Liver (tissue), 9 donors: ENCODE results near the gene MRPL40. TPM values are rescaled to one million over a fixed set of nuclear protein-coding genes. Genes with fewer than 3 reads are reported as not detected.

Experiments
- DNase-seq: peaks from one replicate; pipeline ENCODE4 v3.0.0-alpha.2; 2017; ENCODE audit warnings: low spot score
- H3K27ac ChIP-seq, 2 donors: one replicate each; pipeline ENCODE4 v1.7.0; 2013; ENCODE audit warnings: inconsistent platforms in 2 of 2, low read length in 2 of 2, control low read depth in 1 of 2, low read depth in 1 of 2, mild to moderate bottlenecking in 1 of 2
- H3K27me3 ChIP-seq, 4 donors: one replicate each; pipeline versions ENCODE4 v1.6.1 to v1.7.0; 2013; ENCODE audit warnings: low read length in 3 of 4, inconsistent platforms in 1 of 4, mild to moderate bottlenecking in 1 of 4, moderate library complexity in 1 of 4; ENCODE audit not compliant: control insufficient read depth in 4 of 4, insufficient read depth in 4 of 4
- H3K36me3 ChIP-seq, 4 donors: one replicate each; pipeline versions ENCODE4 v1.6.1 to v1.7.0; 2013; ENCODE audit warnings: low read length in 3 of 4, mild to moderate bottlenecking in 3 of 4, low read depth in 1 of 4, moderate library complexity in 1 of 4; ENCODE audit not compliant: control insufficient read depth in 4 of 4, insufficient read depth in 3 of 4
- H3K4me1 ChIP-seq, 4 donors: one replicate each; pipeline versions ENCODE4 v1.6.1 to v1.7.0; 2013; ENCODE audit warnings: low read length in 3 of 4, mild to moderate bottlenecking in 3 of 4, moderate library complexity in 1 of 4; ENCODE audit not compliant: control insufficient read depth in 4 of 4, insufficient read depth in 4 of 4
- H3K4me3 ChIP-seq, 3 donors: one replicate each; pipeline versions ENCODE4 v1.6.1 to v1.7.0; 2013; ENCODE audit warnings: low read length in 3 of 3, control low read depth in 1 of 3, low read depth in 1 of 3, mild to moderate bottlenecking in 1 of 3
- H3K9ac ChIP-seq, 2 donors: one replicate each; pipeline ENCODE4 v1.7.0; 2013; ENCODE audit warnings: low read length in 2 of 2, mild to moderate bottlenecking in 2 of 2, moderate library complexity in 2 of 2, control low read depth in 1 of 2, low read depth in 1 of 2
- H3K9me3 ChIP-seq, 4 donors: one replicate each; pipeline versions ENCODE4 v1.6.1 to v1.7.0; 2013; ENCODE audit warnings: low read length in 3 of 4; ENCODE audit not compliant: control insufficient read depth in 4 of 4
- EGR1 ChIP-seq, 2 donors: IDR thresholded peaks; 2 replicates each; pipeline ENCODE4 v1.6.1; 2016 to 2018; ENCODE audit warnings: antibody characterized with exemption in 2 of 2, low read depth in 2 of 2
- FOXA1 ChIP-seq: IDR thresholded peaks from 2 replicates; pipeline ENCODE4 v1.6.1; 2016; ENCODE audit warnings: antibody characterized with exemption
- GABPA ChIP-seq, 2 donors: IDR thresholded peaks in 1 of 2; conservative IDR thresholded peaks in 1 of 2; 2 replicates each; pipeline ENCODE4 v1.6.1; 2016; ENCODE audit warnings: antibody characterized with exemption in 2 of 2, mild to moderate bottlenecking in 1 of 2, moderate library complexity in 1 of 2
- HNF4A ChIP-seq, 2 donors: conservative IDR thresholded peaks; 2 replicates each; pipeline ENCODE4 v1.6.1; 2016; ENCODE audit warnings: antibody characterized with exemption in 2 of 2, mild to moderate bottlenecking in 2 of 2
- HNF4G ChIP-seq: IDR thresholded peaks from 2 replicates; pipeline ENCODE4 v1.6.1; 2016; ENCODE audit warnings: antibody characterized with exemption
- JUND ChIP-seq, 2 donors: IDR thresholded peaks; 2 replicates each; pipeline ENCODE4 v1.6.1; 2016; ENCODE audit warnings: antibody characterized with exemption in 2 of 2
- NR2F2 ChIP-seq: IDR thresholded peaks from 2 replicates; pipeline ENCODE4 v1.6.1; 2016; ENCODE audit warnings: antibody characterized with exemption
- RAD21 ChIP-seq, 2 donors: IDR thresholded peaks; 2 replicates each; pipeline ENCODE4 v1.6.1; 2016; ENCODE audit warnings: antibody characterized with exemption in 2 of 2, mild to moderate bottlenecking in 2 of 2
- RXRA ChIP-seq, 2 donors: IDR thresholded peaks; 2 replicates each; pipeline ENCODE4 v1.6.1; 2017 to 2018; ENCODE audit warnings: antibody characterized with exemption in 2 of 2, mild to moderate bottlenecking in 1 of 2
- SP1 ChIP-seq: IDR thresholded peaks from 2 replicates; pipeline ENCODE4 v1.6.1; 2018; ENCODE audit warnings: antibody characterized with exemption, mild to moderate bottlenecking
- TAF1 ChIP-seq: conservative IDR thresholded peaks from 2 replicates; pipeline ENCODE4 v1.6.1; 2016; ENCODE audit warnings: antibody characterized with exemption, mild to moderate bottlenecking
- YY1 ChIP-seq: IDR thresholded peaks from 2 replicates; pipeline ENCODE4 v1.6.1; 2016; ENCODE audit warnings: antibody characterized with exemption, mild to moderate bottlenecking
- WGBS: extraction: QIAGEN DNeasy Blood & Tissue Kit; methylation state at CpG from one replicate; pipeline ENCODE4 v1.1.7; 2013; 5-methylcytosine and 5-hydroxymethylcytosine counted together
- polyA plus RNA-seq, 2 donors: library from polyadenylated mRNA; stranded (reverse) in 1 of 2; unstranded in 1 of 2; fragments of 200-250 nt in 1 of 2; fragments of >200 nt in 1 of 2; fragmentation: Nextera tagmentation in 1 of 2; extraction: Ambion mirVana in 1 of 2; gene quantifications; one replicate each; pipeline versions ENCODE4 v1.2.1 to v1.2.3, GENCODE V29; 2013 to 2015
- total RNA-seq, 2 donors: library from RNA; depleted of rRNA; stranded (reverse); fragments of >200 nt; gene quantifications; one replicate each; pipeline ENCODE4 v1.2.3, GENCODE V29; 2014
- TF ChIP-seq, protein P1 (sequence below): fragments of 150-350 bp; IDR thresholded peaks from 2 replicates; pipeline ENCODE4 v1.5.1; 2017; ENCODE audit warnings: improper control_type of control experiment, low read depth, low read length; ENCODE audit not compliant: missing input control
- TF ChIP-seq, protein P2 (sequence below): IDR thresholded peaks from 2 replicates; pipeline ENCODE4 v1.6.1; 2016; ENCODE audit warnings: antibody characterized with exemption
- TF ChIP-seq, protein P3 (sequence below): IDR thresholded peaks from 2 replicates; pipeline ENCODE4 v1.6.1; 2016; ENCODE audit warnings: antibody characterized with exemption
- donor health status: healthy.
- donor health status: healthy.
- donor health status: healthy.
- donor health status: healthy.
- donor health status: healthy.

Gene MRPL40
- total and polyA plus RNA-seq, 4 donors: 11.3 to 52.0 (median 27.7) TPM

DNA sequence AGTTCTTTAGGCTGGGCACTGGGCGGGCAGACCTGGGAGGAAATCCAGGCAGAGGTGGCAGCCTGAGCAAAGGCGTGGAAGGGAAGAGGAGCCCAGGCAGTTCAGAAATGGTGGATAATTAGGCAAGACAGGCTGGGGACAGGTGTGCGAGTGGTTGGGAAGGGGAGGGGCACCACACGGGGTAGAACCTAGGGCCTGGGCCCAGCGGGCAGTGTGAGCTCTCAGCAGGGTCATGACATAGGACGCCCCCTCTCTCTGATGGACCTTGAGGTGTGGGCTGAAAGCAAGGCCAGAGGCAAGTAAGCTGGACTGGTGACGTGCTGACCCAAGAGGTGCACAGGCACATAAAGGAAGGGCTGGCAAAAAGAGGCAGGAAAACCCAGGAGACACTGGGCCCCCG lies 39.9 kb downstream of the MRPL40 start:
- H3K27me3 ChIP-seq: no peaks in the 10 kb centered on the region
- H3K4me3 ChIP-seq: no peak overlapping the region
- no peak overlapping the region for H3K9ac ChIP-seq
- no peaks in the 10 kb centered on the region for H3K9me3 ChIP-seq
- no peak overlapping the region for H3K27ac ChIP-seq
- peaks cover 35 to 75% (median 55%) of the 10 kb centered on the region in 4 donors for H3K36me3 ChIP-seq
- 95% methylated on average over 8 of the region's 8 CpGs for WGBS
- TF ChIP-seq JUND (IDR thresholded peaks at IDR 0.05) (no peak), GABPA (IDR thresholded peaks at IDR 0.05 in 1 of 2, conservative IDR thresholded peaks at IDR 0.05 in 1 of 2) (no peak), RAD21 (IDR thresholded peaks at IDR 0.05) (no peak), NR2F2 (no peak)
- TF ChIP-seq, protein P1, sequence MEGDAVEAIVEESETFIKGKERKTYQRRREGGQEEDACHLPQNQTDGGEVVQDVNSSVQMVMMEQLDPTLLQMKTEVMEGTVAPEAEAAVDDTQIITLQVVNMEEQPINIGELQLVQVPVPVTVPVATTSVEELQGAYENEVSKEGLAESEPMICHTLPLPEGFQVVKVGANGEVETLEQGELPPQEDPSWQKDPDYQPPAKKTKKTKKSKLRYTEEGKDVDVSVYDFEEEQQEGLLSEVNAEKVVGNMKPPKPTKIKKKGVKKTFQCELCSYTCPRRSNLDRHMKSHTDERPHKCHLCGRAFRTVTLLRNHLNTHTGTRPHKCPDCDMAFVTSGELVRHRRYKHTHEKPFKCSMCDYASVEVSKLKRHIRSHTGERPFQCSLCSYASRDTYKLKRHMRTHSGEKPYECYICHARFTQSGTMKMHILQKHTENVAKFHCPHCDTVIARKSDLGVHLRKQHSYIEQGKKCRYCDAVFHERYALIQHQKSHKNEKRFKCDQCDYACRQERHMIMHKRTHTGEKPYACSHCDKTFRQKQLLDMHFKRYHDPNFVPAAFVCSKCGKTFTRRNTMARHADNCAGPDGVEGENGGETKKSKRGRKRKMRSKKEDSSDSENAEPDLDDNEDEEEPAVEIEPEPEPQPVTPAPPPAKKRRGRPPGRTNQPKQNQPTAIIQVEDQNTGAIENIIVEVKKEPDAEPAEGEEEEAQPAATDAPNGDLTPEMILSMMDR: no peak
- no peak for DNase-seq
- peaks cover 0 to 5% (median 1%) of the 10 kb centered on the region in 4 donors for H3K4me1 ChIP-seq

DNA sequence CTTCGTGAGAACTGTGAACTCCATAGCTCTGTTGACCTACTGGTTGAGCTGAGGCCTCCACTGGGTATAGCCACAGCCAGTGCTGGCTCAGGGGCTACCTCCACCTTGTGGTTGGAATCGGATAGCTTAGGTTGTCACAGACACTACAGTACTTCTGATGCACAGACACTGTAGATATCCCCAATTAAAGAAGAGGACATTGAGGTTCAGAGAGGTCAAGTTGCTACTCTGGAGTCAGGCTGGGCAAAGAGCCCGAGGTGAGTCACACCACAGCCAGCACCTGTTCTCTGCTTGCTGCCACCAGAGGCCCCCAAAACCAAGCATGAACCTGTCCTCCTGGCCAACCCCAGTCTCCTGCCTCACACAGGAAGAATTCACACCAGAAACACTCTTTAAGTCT lies 41.2 kb downstream of the MRPL40 start:
- H3K27me3 ChIP-seq: no peaks in the 10 kb centered on the region
- TF ChIP-seq YY1: no peak
- TF ChIP-seq RXRA (IDR thresholded peaks at IDR 0.05): no peak
- TF ChIP-seq HNF4A (conservative IDR thresholded peaks at IDR 0.05): no peak
- TF ChIP-seq JUND (IDR thresholded peaks at IDR 0.05): no peak
- TF ChIP-seq TAF1: no peak
- TF ChIP-seq HNF4G: no peak
- TF ChIP-seq FOXA1: no peak
- no peak for TF ChIP-seq GABPA (IDR thresholded peaks at IDR 0.05 in 1 of 2, conservative IDR thresholded peaks at IDR 0.05 in 1 of 2)
- 86% methylated on average over 3 of the region's 3 CpGs for WGBS
- no peak overlapping the region for H3K4me3 ChIP-seq
- H3K9me3 ChIP-seq: no peaks in the 10 kb centered on the region
- H3K4me1 ChIP-seq: peaks cover 0 to 14% (median 12%) of the 10 kb centered on the region in 4 donors
- no peak overlapping the region for H3K27ac ChIP-seq
- peaks cover 22 to 61% (median 42%) of the 10 kb centered on the region in 4 donors for H3K36me3 ChIP-seq
- DNase-seq: no peak
- H3K9ac ChIP-seq: no peak overlapping the region

DNA sequence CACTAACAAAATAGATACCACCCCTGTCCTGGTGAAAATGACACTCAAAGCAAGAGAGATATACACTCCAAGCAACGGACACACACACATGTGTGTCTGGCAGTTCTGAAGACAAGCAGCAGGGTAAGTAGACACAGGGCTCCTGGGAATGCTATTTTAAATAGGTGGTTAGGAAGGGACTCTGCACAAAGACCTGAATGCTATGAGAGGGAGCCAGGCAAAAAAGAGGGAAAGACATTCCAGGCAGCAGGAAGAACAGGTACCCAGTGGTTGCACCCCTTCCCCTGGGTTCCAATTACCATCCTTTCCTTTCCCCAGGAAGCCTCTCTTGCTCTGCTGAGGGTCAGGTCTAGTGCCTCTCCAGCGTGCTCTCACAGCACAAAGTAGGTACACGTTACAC lies 43.7 kb downstream of the MRPL40 start:
- Histone ChIP-seq H3K9ac (no peak overlapping the region), H3K27me3 (no peaks in the 10 kb centered on the region), H3K4me1 (peaks cover 3 to 21% (median 17%) of the 10 kb centered on the region in 4 donors), H3K9me3 (no peaks in the 10 kb centered on the region), H3K27ac (no peak overlapping the region), H3K36me3 (peaks cover 12 to 38% (median 23%) of the 10 kb centered on the region in 4 donors), H3K4me3 (no peak overlapping the region)
- DNase-seq: no peak
- WGBS: 84% methylated on average over 3 of the region's 3 CpGs
- no peak for TF ChIP-seq EGR1 (IDR thresholded peaks at IDR 0.05; ENCODE audit: low read depth in 2 of 2)
- TF ChIP-seq TAF1: no peak
- TF ChIP-seq, protein P1: no peak
- TF ChIP-seq, protein P2, sequence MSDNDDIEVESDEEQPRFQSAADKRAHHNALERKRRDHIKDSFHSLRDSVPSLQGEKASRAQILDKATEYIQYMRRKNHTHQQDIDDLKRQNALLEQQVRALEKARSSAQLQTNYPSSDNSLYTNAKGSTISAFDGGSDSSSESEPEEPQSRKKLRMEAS: no peak
- TF ChIP-seq RAD21 (IDR thresholded peaks at IDR 0.05): no peak
- TF ChIP-seq YY1: no peak
- no peak for TF ChIP-seq SP1
- TF ChIP-seq, protein P3, sequence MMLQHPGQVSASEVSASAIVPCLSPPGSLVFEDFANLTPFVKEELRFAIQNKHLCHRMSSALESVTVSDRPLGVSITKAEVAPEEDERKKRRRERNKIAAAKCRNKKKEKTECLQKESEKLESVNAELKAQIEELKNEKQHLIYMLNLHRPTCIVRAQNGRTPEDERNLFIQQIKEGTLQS: no peak
